ENCODE measurements around the gene BRD1. TPM values are rescaled to one million over a fixed set of nuclear protein-coding genes. Genes with fewer than 3 reads are reported as not detected.

The BRD1 gene
- total RNA-seq, 4 donors from 2014 or later = 21.2 to 37.1 (median 28.6) TPM

- TF ChIP-seq CTCF (IDR thresholded peaks at IDR 0.05; ENCODE audit: low read depth) = no peak
Measured at GRCh38 chr22:49850959-49851802, 23.5 kb upstream of the BRD1 start.

GRCh38 chr22:49850021-49850911, 22.6 kb upstream of the BRD1 start:
- no peak for TF ChIP-seq CTCF (IDR thresholded peaks at IDR 0.05; ENCODE audit: low read depth)

GRCh38 chr22:49849161-49850020, 21.7 kb upstream of the BRD1 start:
- no peak for TF ChIP-seq CTCF (IDR thresholded peaks at IDR 0.05; ENCODE audit: low read depth)

GRCh38 chr22:49848690-49849160, 21.1 kb upstream of the BRD1 start:
- TF ChIP-seq CTCF (IDR thresholded peaks at IDR 0.05; ENCODE audit: low read depth) = no peak

GRCh38 chr22:49847751-49848689, 20.3 kb upstream of the BRD1 start:
- TF ChIP-seq CTCF (IDR thresholded peaks at IDR 0.05; ENCODE audit: low read depth) = no peak

All from subcutaneous adipose tissue (tissue), 4 donors.